ENCODE measurements around the gene RIMBP2.

- TF ChIP-seq CTCF (IDR thresholded peaks at IDR 0.05; ENCODE audit: borderline replicate concordance, extremely low read depth, low read length, poor library complexity, severe bottlenecking), result no peak
- no peak for TF ChIP-seq EZH2 (IDR thresholded peaks at IDR 0.05; ENCODE audit: borderline replicate concordance, low read depth, low read length, severe bottlenecking)
Observed at GRCh38 chr12:130671556-130671955, 44.5 kb downstream of the RIMBP2 start.
